GM21367 (cell line): ENCODE results near the gene DOCK9.

Experiments used
- ATAC-seq: cut with Tn5 transposase; IDR thresholded peaks from one replicate; pipeline ENCODE4 v1.9.1; 2021; ENCODE audit not compliant: unreplicated experiment

DOCK9 gene

GRCh38 chr13:98860491-98860890 is 117.4 kb downstream of the DOCK9 start:
- ATAC-seq: no peak

DNA sequence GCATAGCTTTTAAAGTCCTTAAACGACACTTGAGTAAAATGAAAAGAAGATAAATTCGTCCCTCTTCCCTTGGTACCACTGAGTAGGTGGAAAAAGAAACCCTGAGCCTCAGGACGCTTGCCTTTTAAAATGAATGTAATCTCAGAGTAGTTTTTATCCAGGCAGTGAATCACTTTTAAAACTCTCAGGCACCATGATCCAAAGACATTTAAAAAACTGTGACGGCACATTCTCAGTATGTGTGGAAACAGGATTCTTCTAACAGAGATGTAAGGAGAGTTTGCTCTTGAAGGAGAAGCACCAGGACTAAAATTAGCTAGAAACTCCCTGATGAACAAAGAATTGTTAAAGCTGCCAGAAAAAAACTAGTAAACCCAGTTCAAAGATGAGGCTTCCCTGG is 119.7 kb downstream of the DOCK9 start:
- no peak for ATAC-seq

GRCh38 chr13:98856983-98857382 is 120.9 kb downstream of the DOCK9 start:
- no peak for ATAC-seq

DNA sequence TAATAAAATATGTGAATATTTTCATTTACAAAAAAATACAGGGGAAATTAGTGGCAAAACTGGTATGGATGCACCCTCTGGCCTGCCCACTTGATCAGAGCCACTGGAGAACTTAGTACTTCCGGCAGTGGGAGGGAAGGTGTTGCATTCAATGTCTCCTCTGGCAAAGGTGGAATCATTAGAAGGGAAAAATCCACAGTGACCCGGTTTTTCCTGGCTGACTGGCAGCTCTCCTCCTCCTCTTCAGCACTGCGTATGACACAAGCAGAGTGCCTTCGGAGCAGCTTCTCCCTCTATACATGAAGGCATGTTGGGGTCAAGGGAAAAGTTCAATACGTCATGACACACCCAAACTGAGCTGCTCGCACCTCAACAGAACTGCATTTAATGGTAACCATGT is 123.4 kb downstream of the DOCK9 start:
- ATAC-seq: no peak

- peak; percentile 99 for ATAC-seq
Observed at GRCh38 chr13:98853771-98854221, 124.1 kb downstream of the DOCK9 start.

DNA sequence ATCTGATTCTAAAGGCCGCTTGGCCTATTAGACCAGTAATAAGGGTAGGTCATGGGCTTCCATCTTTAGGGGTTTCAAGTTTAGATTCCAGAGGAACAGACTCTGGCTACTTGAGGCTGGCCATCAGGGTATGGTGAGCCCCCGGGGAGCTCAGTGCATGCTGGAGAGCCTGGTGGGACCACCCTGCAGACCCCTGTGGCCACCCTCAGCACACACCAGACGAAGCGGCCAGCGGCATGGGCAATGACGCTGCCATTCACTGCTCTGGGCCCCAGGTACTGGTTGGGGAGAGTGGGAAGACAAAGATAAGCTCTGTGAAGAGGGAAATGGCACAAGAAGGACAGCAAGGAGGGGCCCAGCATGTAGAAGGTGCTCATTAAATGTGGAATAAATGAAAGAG is 126.6 kb downstream of the DOCK9 start:
- no peak for ATAC-seq

DNA sequence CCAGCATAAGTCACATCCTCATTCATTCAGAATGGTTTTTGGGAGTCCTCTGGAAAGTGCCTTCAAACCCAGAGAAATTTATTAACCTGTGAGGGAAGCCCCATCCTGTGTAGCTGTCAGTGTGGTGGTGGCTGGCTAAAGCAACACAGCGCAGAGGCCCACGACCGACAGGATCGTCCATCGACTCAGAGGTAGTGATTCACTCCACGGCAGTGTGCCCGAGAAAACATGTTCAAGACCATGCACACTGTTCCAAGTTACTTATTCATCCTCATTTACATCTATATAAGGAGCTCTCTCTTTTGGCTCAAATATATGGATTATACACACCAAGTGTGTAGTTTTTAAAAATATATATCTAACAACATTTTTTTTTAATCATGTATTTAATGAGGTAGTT is 129.1 kb downstream of the DOCK9 start:
- no peak for ATAC-seq

- no peak for ATAC-seq
Observed at GRCh38 chr13:98847780-98848179, 130.1 kb downstream of the DOCK9 start.

DNA sequence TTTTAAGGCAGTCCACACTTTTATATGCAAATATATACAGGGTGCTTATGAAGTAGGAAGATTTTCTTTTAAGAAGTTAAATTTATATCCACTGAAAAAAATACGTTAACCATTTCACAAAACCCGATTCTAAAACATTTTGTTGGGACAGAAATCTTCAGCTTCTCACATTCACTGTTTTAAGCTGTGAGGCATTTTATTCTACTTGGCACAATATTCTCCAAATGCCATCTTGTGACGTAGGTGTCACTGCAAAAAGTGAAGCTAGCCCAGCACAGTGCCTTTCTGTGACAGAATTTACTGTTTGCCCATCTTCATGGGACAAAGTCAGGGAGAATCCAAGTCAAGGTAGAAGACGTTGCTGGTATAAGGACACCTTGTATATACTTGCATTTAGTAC is 130.9 kb downstream of the DOCK9 start:
- ATAC-seq: no peak

DNA sequence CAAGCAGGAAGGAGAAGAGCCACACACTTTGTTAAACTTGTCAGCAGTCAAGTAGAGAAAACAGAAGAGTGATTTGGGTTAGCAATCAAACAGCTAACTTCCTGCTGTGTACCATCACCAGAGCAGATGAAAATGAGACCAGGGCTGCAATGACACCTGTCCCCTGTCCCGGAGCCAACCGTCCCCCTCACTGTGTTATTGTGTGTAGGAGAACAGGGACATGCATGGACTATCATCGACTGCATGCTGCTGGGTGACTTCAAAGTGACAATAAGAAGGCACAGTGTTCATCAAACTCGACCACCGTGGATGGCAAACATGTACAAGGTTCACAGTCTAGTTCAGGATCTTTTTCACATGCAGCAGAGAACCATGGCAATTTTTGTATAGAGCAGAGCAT is 131.3 kb downstream of the DOCK9 start:
- no peak for ATAC-seq

- ATAC-seq: no peak
Observed at GRCh38 chr13:98845742-98846141, 132.1 kb downstream of the DOCK9 start.

- no peak for ATAC-seq
Observed at GRCh38 chr13:98844021-98844420, 133.8 kb downstream of the DOCK9 start.

GRCh38 chr13:98843482-98843877 is 134.4 kb downstream of the DOCK9 start:
- ATAC-seq: no peak

DNA sequence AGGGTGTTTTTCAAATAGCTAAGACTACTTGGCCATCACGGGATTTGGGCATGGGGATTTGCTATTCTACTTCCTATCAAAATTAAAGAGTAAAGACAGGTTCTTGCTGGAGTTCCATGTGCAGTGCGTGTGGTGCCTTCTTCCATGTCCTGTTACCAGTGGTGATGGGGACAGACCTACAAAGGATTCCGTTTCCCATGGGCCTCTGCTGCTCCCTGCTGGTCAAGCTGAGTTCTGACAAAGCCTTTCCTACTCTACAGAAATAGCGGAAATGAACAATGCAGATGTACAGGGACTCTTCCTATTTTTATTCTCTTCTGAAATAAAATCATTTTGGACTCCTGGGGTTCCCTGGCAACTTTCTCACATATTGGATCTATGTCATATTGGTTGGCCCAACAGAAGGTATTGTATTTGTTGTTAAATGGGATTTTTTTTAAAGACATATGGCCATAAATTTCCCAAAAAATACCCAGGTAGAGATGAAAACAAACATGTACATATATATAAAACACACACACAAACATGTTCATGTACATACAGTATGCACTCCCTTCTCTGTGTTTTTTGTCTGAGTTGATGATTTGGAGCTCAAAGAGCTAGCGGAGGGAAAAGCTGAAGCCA is 134.9 kb downstream of the DOCK9 start:
- ATAC-seq: peak; percentile 88

DNA sequence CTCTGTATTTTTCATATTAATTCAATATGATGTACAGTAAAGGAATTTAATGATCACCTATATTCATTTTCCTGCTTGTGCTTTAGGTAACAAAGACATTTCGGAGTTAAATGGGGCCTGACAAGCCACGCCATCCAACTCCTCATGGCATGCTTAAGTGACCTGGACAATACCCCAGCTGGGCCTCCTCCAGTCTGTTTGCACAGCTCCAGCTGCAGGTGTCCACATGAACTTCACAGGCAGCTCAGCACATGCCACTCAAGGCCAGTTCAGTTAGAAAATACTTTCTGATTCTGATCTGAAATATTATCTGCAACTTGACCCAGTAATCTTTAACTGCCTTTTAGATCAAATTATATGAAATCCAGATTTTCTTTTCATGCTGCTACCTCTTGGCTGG is 135.8 kb downstream of the DOCK9 start:
- ATAC-seq: no peak

GRCh38 chr13:98839856-98840769 is 137.8 kb downstream of the DOCK9 start:
- peak; percentile 92 for ATAC-seq

- ATAC-seq: no peak
Observed at GRCh38 chr13:98838776-98839175, 139.1 kb downstream of the DOCK9 start.

GRCh38 chr13:98837896-98838295 is 140.0 kb downstream of the DOCK9 start:
- no peak for ATAC-seq

GRCh38 chr13:98835156-98835555 is 142.7 kb downstream of the DOCK9 start:
- no peak for ATAC-seq

- ATAC-seq: no peak
Observed at GRCh38 chr13:98834254-98834960, 143.5 kb downstream of the DOCK9 start.

GRCh38 chr13:98831236-98831635 is 146.6 kb downstream of the DOCK9 start:
- ATAC-seq: no peak

- no peak for ATAC-seq
Observed at GRCh38 chr13:98829541-98829940, 148.3 kb downstream of the DOCK9 start.
